HuH-7.5 (cell line): ENCODE results near the gene PRSS35.
"Not testable (repeated sequence)": the region's sequence is repeated elsewhere in the genome, so short reads cannot be mapped to it uniquely, and the experiment has no call there.

ENCODE experiments used
- DNase-seq: peaks from one replicate; pipeline ENCODE4 v3.0.0; 2011; ENCODE audit warnings: low spot score

Gene PRSS35

GRCh38 chr6:83518816-83519480 is 6.6 kb downstream of the PRSS35 start:
- DNase-seq: no peak

- no peak for DNase-seq
Measured at GRCh38 chr6:83536034-83536646, 23.8 kb downstream of the PRSS35 start.

- no peak for DNase-seq
Measured at GRCh38 chr6:83536647-83537589, 24.6 kb downstream of the PRSS35 start.

GRCh38 chr6:83539678-83540077 is 27.3 kb downstream of the PRSS35 start:
- DNase-seq: no peak

GRCh38 chr6:83546636-83547035 is 34.3 kb downstream of the PRSS35 start:
- no peak for DNase-seq

GRCh38 chr6:83550482-83550881 is 38.1 kb downstream of the PRSS35 start:
- not testable (repeated sequence) for DNase-seq

GRCh38 chr6:83551748-83552147 is 39.4 kb downstream of the PRSS35 start:
- not testable (repeated sequence) for DNase-seq

GRCh38 chr6:83556871-83557270 is 44.5 kb downstream of the PRSS35 start:
- no peak for DNase-seq

- no peak for DNase-seq
Measured at GRCh38 chr6:83558975-83559374, 46.6 kb downstream of the PRSS35 start.

- not testable (repeated sequence) for DNase-seq
Measured at GRCh38 chr6:83571663-83572185, 59.4 kb downstream of the PRSS35 start.

- DNase-seq: no peak
Measured at GRCh38 chr6:83574783-83575182, 62.4 kb downstream of the PRSS35 start.
